Ascending aorta (tissue), 2 donors: ENCODE data around the gene DSTN. TPM values are rescaled to one million over a fixed set of nuclear protein-coding genes. Genes with fewer than 3 reads are reported as not detected.

ENCODE experiments used
- DNase-seq, 2 donors: peaks; one replicate each; pipeline ENCODE4 v3.0.0-alpha.2; 2019; ENCODE audit warnings: low spot score in 2 of 2
- H3K27ac ChIP-seq, 2 donors: fragments of 200-600 bp; sonication (generic); one replicate each; pipeline ENCODE4 v1.5.1; 2016 to 2017; ENCODE audit warnings: mild to moderate bottlenecking in 1 of 2
- H3K27me3 ChIP-seq: fragments of 200-600 bp; sonication (generic); one replicate; pipeline ENCODE4 v1.5.1; 2017
- H3K36me3 ChIP-seq, 2 donors: fragments of 200-600 bp; sonication (generic); one replicate each; pipeline ENCODE4 v1.5.1; 2016
- H3K4me1 ChIP-seq, 2 donors: fragments of 200-600 bp; sonication (generic); one replicate each; pipeline ENCODE4 v1.5.1; 2016 to 2017; ENCODE audit warnings: mild to moderate bottlenecking in 1 of 2
- H3K4me3 ChIP-seq, 2 donors: fragments of 200-600 bp; sonication (generic); one replicate each; pipeline ENCODE4 v1.5.1; 2016 to 2017; ENCODE audit warnings: mild to moderate bottlenecking in 1 of 2
- H3K9me3 ChIP-seq, 2 donors: fragments of 200-600 bp; sonication (generic); one replicate each; pipeline ENCODE4 v1.5.1; 2016
- intact Hi-C: fragments of 100-400 bp; cut with DNase I; formaldehyde crosslinking; loops from one replicate; pipeline ENCODE4 v1.15.1; 2023
- total RNA-seq: library from RNA; depleted of rRNA; stranded (reverse); fragments of >200 nt; gene quantifications from one replicate; pipeline ENCODE4 v1.1.0, GENCODE V29; 2016
- TF ChIP-seq, protein P1 (sequence below), 3 experiments: fragments of 200-600 bp in 2 of 3; fragments of 450-650 bp in 1 of 3; sonication (generic) in 2 of 3; IDR thresholded peaks; one replicate each; pipeline ENCODE4 v1.5.1; 2016 to 2019; ENCODE audit warnings: antibody characterized with exemption in 3 of 3, mild to moderate bottlenecking in 1 of 3, moderate library complexity in 1 of 3

DSTN gene
- total RNA-seq, 1 donor from 2014 or later: 452 TPM

DNA sequence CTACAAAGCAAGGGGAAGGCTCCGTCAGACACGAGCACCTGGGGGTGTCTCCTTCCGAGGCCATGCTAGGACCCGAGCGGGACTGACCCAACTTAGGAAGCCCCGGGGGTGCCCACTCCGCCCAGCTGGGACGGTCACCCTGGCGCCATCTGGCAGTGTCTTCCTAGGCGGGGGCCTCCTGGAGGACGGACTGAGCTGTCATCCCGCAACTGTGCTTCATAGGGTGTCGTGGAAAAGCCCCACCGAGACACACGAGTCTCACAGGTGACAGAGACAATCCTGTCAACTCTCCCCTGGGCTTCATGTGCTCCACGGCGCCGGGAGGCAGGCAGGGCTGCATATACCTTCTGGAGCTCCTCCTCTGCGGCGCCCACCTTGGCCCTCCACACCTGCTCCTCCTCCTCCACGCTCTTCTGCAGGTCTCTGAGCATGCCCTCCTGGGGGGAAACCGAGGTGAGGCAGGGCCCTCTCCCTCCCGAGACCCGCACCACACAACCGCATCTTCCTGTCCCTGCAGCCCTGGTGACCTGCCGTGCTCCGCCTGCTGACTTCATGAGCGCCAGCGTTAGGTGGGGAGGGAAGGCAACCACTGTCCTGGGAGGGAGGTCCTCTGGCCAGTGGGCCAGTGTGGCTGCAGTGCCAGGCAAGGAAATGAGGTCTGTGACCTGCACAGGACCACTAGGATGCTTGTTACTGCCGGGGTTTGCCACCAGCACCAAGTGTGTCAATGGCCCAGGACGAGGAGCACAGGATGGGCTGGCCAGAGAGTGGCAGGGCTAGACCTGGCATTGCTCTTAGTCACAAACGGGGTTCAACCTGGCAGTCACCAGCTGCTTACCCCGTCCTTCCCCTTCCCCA is 50.7 kb downstream of the DSTN start:
- Histone ChIP-seq H3K27me3 (no peaks in the 10 kb centered on the region), H3K36me3 (peaks cover 72 to 95% of the 10 kb centered on the region in 2 donors), H3K4me1 (peaks cover 0 to 7% of the 10 kb centered on the region in 2 donors), H3K9me3 (no peaks in the 10 kb centered on the region), H3K4me3 (no peak overlapping the region), H3K27ac (no peak overlapping the region)
- TF ChIP-seq, protein P1, sequence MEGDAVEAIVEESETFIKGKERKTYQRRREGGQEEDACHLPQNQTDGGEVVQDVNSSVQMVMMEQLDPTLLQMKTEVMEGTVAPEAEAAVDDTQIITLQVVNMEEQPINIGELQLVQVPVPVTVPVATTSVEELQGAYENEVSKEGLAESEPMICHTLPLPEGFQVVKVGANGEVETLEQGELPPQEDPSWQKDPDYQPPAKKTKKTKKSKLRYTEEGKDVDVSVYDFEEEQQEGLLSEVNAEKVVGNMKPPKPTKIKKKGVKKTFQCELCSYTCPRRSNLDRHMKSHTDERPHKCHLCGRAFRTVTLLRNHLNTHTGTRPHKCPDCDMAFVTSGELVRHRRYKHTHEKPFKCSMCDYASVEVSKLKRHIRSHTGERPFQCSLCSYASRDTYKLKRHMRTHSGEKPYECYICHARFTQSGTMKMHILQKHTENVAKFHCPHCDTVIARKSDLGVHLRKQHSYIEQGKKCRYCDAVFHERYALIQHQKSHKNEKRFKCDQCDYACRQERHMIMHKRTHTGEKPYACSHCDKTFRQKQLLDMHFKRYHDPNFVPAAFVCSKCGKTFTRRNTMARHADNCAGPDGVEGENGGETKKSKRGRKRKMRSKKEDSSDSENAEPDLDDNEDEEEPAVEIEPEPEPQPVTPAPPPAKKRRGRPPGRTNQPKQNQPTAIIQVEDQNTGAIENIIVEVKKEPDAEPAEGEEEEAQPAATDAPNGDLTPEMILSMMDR (IDR thresholded peaks at IDR 0.05): no peak
- DNase-seq: peak in 1 of 2 donors; percentile 63
- intact Hi-C loops: no loop called here

DNA sequence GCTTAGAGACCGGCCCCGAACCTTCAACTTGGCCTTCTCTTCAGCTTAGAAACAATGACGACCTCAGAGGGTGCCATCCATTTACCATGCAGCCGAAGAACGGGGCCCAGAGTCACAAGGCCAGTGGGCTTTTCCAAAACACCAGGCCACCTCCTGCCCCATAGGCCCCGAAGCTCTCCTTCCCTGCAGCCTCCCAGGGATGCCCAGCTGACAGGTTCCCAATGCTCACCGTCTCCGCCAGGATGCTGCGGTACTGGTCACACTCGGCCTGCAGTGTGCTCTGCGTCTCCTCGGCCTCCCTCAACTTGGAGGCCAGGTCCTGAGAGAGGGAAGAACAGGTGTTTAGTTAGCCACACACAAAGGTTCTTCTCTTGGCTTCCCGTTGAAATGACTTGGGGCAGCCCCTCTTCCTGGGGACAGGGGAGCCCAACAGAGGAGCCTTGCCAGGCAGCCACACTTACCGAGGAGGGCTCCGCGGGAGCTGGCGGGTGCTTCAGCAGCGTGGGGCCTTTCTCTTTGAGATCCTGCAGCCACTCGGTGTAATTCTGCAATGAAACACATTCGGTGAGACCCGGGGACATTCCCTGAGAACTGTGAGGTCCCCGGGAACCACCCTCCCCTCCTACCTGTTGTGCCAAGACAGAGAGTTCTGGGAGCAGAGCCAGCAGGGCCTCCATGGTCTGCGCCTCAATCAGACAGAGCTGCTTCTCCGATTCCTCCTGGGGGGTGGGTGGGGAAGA is 51.5 kb downstream of the DSTN start:
- Histone ChIP-seq H3K36me3 (peaks cover 75 to 94% of the 10 kb centered on the region in 2 donors), H3K4me3 (no peak overlapping the region), H3K27ac (no peak overlapping the region), H3K9me3 (no peaks in the 10 kb centered on the region), H3K27me3 (no peaks in the 10 kb centered on the region), H3K4me1 (peaks cover 0 to 7% of the 10 kb centered on the region in 2 donors)
- peak in 1 of 2 donors; percentile 61 for DNase-seq
- intact Hi-C loops: no loop called here
- TF ChIP-seq, protein P1 (IDR thresholded peaks at IDR 0.05): no peak

DNA sequence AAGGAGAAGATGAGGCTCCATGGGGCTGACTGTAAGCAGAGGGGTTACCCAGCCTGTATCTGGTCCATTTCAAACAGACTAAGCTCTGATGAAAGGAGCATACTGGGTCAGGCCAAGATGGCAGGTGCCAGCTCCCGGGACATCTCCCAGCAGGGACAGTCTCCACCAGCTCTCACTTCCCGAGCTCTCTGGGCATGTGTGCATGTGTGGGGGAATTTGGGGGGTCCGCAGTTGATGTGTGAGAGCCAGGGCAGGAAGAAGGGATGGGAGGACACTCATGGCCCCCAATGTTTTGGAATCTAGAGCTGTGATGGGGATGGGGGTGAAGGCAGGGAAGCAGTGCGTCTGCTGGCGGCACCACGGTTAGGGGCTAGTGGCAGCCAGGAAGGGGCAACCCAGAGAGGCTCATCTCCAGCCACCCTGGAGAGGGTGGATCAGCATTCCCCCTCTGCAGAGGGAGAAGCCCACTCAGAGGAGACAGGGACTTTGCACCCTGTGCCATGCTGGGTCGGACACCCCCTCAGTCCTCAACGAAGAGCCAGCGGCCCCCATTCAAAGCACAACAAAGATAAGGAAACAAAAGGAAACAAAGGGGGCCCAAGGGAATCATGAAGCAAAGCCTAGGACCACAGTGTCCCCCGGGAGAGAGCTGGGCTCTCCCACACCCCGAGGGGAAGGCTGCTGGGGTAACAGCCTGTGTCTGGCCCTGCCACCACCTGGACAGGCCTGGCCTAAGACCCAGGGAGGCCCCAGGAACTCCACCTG is 52.4 kb downstream of the DSTN start:
- no peak overlapping the region for H3K27ac ChIP-seq
- H3K4me1 ChIP-seq: peaks cover 0 to 5% of the 10 kb centered on the region in 2 donors
- H3K36me3 ChIP-seq: peaks cover 81 to 94% of the 10 kb centered on the region in 2 donors
- no peaks in the 10 kb centered on the region for H3K9me3 ChIP-seq
- H3K27me3 ChIP-seq: no peaks in the 10 kb centered on the region
- no peak overlapping the region for H3K4me3 ChIP-seq
- DNase-seq: peak in 1 of 2 donors; percentile 59
- intact Hi-C loops: no loop called here
- TF ChIP-seq, protein P1 (IDR thresholded peaks at IDR 0.05): no peak

DNA sequence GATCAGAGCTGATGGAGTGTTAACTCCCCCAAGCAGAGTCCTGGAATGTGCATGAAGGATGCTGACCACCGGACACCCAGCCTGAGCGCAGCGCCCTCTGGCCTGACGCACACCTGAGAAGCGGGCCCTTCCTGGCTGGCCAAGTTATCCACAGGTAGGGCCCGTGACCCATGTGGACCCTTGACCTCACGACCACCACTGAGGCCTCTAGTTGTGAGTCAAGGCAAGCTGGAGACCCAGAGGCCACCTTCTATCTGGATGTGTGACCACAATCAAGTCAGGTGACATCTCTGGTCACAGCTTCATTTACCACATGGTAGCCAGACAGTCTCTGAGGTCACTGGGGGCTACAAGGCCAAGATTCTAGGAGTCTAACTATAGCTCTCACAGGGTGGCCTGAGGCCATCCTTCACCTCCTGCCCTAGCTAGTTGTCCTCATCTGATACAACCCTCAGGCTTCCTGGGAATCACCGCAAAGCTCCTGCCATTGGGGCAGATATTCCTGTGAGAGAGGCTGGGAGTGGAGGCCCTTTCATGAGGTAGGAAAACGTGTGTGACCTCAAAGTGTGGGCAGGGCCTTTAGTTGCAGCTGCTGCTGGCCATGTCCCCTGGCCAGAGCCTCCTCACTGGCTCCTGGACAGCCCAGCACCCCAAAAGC is 53.1 kb downstream of the DSTN start:
- Histone ChIP-seq H3K4me1 (no peaks in the 10 kb centered on the region), H3K36me3 (peaks cover 86 to 95% of the 10 kb centered on the region in 2 donors), H3K27me3 (no peaks in the 10 kb centered on the region), H3K4me3 (no peak overlapping the region), H3K9me3 (no peaks in the 10 kb centered on the region), H3K27ac (no peak overlapping the region)
- DNase-seq: peak in 1 of 2 donors; percentile 58
- TF ChIP-seq, protein P1 (IDR thresholded peaks at IDR 0.05): no peak
- intact Hi-C loops: no loop called here

DNA sequence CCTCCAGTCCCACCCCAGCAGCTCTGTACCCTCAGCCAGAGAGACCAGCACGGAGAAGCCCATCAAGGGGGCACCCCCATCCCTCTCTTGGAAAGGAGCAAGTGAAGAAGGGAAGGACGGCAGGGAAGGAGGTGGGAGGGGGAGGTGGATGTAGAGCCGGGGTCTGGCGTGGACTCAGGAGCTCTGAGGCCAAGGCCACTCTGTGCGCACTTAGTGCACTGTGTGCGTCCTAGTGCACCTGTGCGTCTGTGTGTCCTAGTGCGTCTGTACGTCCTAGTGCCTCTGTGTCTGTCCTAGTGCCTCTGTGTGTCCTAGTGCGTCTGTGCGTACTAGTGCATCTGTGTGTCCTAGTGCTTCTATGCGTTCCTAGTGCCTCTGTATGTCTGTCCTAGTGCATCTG is 54.2 kb downstream of the DSTN start:
- Histone ChIP-seq H3K4me3 (no peak overlapping the region), H3K4me1 (no peaks in the 10 kb centered on the region), H3K27ac (no peak overlapping the region), H3K36me3 (peaks cover 93 to 96% of the 10 kb centered on the region in 2 donors), H3K27me3 (no peaks in the 10 kb centered on the region), H3K9me3 (no peaks in the 10 kb centered on the region)
- peak in 1 of 2 donors; percentile 8 for DNase-seq
- intact Hi-C loops: no loop called here
- TF ChIP-seq, protein P1 (IDR thresholded peaks at IDR 0.05): no peak
